SH-SY5Y (cell line): ENCODE data around the gene CNKSR3.

Experiments
- GATA2 ChIP-seq: IDR thresholded peaks from 2 replicates; pipeline ENCODE4 v1.6.1; 2011; ENCODE audit warnings: mild to moderate bottlenecking, low read depth, low read length
- GATA3 ChIP-seq: IDR thresholded peaks from 2 replicates; pipeline ENCODE4 v1.6.1; 2011; ENCODE audit warnings: low read depth, mild to moderate bottlenecking, low read length, moderate library complexity

GRCh38 chr6:154558984-154559383, 48.5 kb upstream of the CNKSR3 start:
- TF ChIP-seq GATA3, result no peak
- TF ChIP-seq GATA2, result no peak
